K562 (cell line): ENCODE measurements around the gene DPEP1. TPM values are rescaled to one million over a fixed set of nuclear protein-coding genes. Genes with fewer than 3 reads are reported as not detected.

Experiments used
- COPS2 ChIP-seq: fragments of 450-650 bp; conservative IDR thresholded peaks from 2 replicates; pipeline ENCODE4 v1.6.1; 2016; ENCODE audit warnings: mild to moderate bottlenecking, moderate library complexity
- GTF3C2 ChIP-seq: IDR thresholded peaks from 3 replicates; pipeline ENCODE4 v1.6.1; 2011; ENCODE audit warnings: borderline replicate concordance, mild to moderate bottlenecking, moderate library complexity; ENCODE audit not compliant: insufficient read length; ENCODE audit errors: extremely low read depth
- HDAC2 ChIP-seq: fragments of 450-650 bp; IDR thresholded peaks from 2 replicates; pipeline ENCODE4 v1.6.1; 2016; ENCODE audit warnings: mild to moderate bottlenecking
- HNRNPLL ChIP-seq: fragments of 200-400 bp; formaldehyde crosslinking; IDR thresholded peaks from 2 replicates; pipeline ENCODE4 v1.6.1; 2017; ENCODE audit warnings: low read length, low read depth, mild to moderate bottlenecking; ENCODE audit not compliant: poor library complexity, severe bottlenecking
- KDM5B ChIP-seq: fragments of 200-600 bp; sonication (generic); IDR thresholded peaks from 2 replicates; pipeline ENCODE4 v1.6.1; 2012; ENCODE audit warnings: low read depth, mild to moderate bottlenecking, moderate library complexity, low read length, control low read depth, inconsistent platforms; ENCODE audit not compliant: insufficient replicate concordance
- MEF2D ChIP-seq: conservative IDR thresholded peaks from 2 replicates; pipeline ENCODE4 v1.6.1; 2016; ENCODE audit warnings: low read depth, missing genetic modification characterization, missing compliant biosample characterization
- NFE2L1 ChIP-seq: fragments of 450-650 bp; IDR thresholded peaks from 2 replicates; pipeline ENCODE4 v1.6.1; 2016; ENCODE audit warnings: missing genetic modification characterization, low read depth, mild to moderate bottlenecking, missing compliant biosample characterization, moderate library complexity, borderline replicate concordance
- PHB2 ChIP-seq: fragments of 450-650 bp; IDR thresholded peaks from 2 replicates; pipeline ENCODE4 v1.6.1; 2017; ENCODE audit warnings: low read depth
- POLR2G ChIP-seq: fragments of 200-400 bp; formaldehyde crosslinking; IDR thresholded peaks from 2 replicates; pipeline ENCODE4 v1.6.1; 2017; ENCODE audit warnings: low read depth, mild to moderate bottlenecking, antibody characterized with exemption, low read length, moderate library complexity
- POLR3A ChIP-seq: IDR thresholded peaks from 2 replicates; pipeline ENCODE4 v1.6.1; 2011; ENCODE audit warnings: borderline replicate concordance, mild to moderate bottlenecking, moderate library complexity; ENCODE audit not compliant: insufficient read length, insufficient read depth; ENCODE audit errors: extremely low read depth
- PRDM10 ChIP-seq: fragments of 450-650 bp; IDR thresholded peaks from 2 replicates; pipeline ENCODE4 v1.6.1; 2018; ENCODE audit not compliant: partially characterized antibody
- TAF9B ChIP-seq: fragments of 450-650 bp; IDR thresholded peaks from 2 replicates; pipeline ENCODE4 v1.6.1; 2018; ENCODE audit warnings: mild to moderate bottlenecking; ENCODE audit not compliant: partially characterized antibody
- TFE3 ChIP-seq: fragments of 450-650 bp; formaldehyde crosslinking; IDR thresholded peaks from 2 replicates; pipeline ENCODE4 v1.4.0; 2020; ENCODE audit warnings: mild to moderate bottlenecking, mixed read lengths
- XRCC3 ChIP-seq: fragments of 450-650 bp; IDR thresholded peaks from 2 replicates; pipeline ENCODE4 v1.6.1; 2017; ENCODE audit warnings: mild to moderate bottlenecking, moderate library complexity
- ZNF133 ChIP-seq: fragments of 250-450 bp; sonication (Bioruptor Pico); IDR thresholded peaks from 2 replicates; pipeline ENCODE4 v1.4.0; 2020; ENCODE audit warnings: mild to moderate bottlenecking
- polyA plus RNA-seq, 8 experiments: library from polyadenylated mRNA; depleted of rRNA in 4 of 8; stranded (reverse) in 5 of 8; unstranded in 3 of 8; fragments of >200 nt; fragmentation: Nextera tagmentation in 2 of 8; fragmentation: Illumina TruSeq in 1 of 8; extraction: Ambion mirVana in 2 of 8; extraction: Trizol in 1 of 8; gene quantifications; 2 replicates each; pipeline versions ENCODE4 v1.2.1 to v1.2.3, GENCODE V29; 2011 to 2014; ENCODE audit warnings: inconsistent platforms in 1 of 8, missing spikeins in 1 of 8
- total RNA-seq, 7 experiments: library from RNA; depleted of rRNA in 6 of 7; stranded (reverse); fragments of >200 nt in 6 of 7; fragmentation: Illumina TruSeq in 2 of 7; extraction: Trizol in 2 of 7; gene quantifications; 2 replicates each; pipeline versions ENCODE4 v1.2.1 to v1.2.3, GENCODE V29; 2011 to 2021; ENCODE audit warnings: low replicate concordance in 1 of 7
- TF ChIP-seq, protein P1 (sequence below): fragments of 450-650 bp; IDR thresholded peaks from 2 replicates; pipeline ENCODE4 v1.7.1; 2018; ENCODE audit warnings: mild to moderate bottlenecking, low read depth; ENCODE audit not compliant: partially characterized antibody

Gene DPEP1
- total and polyA plus RNA-seq, 9 of the 15 experiments (the other 6 are each of a cell fraction or from before 2014, with no cell fraction given) = 0.14 to 0.31 (median 0.20) TPM; not detected in 6

GRCh38 chr16:89686520-89687091 is 73.2 kb downstream of the DPEP1 start, which contains the start of gene CDK10 (continued):
- TF ChIP-seq TFE3 (CRISPR knock-in tag) = no peak
- TF ChIP-seq PRDM10 = no peak
- TF ChIP-seq HNRNPLL = no peak
- TF ChIP-seq GTF3C2 = no peak
- TF ChIP-seq HDAC2 = 0 out of 2 replicates have a peak, but pooled peaks have one; percentile 73
- TF ChIP-seq ZNF133 = no peak
- no peak for TF ChIP-seq PHB2
- no peak for TF ChIP-seq NFE2L1
- TF ChIP-seq, protein P1, sequence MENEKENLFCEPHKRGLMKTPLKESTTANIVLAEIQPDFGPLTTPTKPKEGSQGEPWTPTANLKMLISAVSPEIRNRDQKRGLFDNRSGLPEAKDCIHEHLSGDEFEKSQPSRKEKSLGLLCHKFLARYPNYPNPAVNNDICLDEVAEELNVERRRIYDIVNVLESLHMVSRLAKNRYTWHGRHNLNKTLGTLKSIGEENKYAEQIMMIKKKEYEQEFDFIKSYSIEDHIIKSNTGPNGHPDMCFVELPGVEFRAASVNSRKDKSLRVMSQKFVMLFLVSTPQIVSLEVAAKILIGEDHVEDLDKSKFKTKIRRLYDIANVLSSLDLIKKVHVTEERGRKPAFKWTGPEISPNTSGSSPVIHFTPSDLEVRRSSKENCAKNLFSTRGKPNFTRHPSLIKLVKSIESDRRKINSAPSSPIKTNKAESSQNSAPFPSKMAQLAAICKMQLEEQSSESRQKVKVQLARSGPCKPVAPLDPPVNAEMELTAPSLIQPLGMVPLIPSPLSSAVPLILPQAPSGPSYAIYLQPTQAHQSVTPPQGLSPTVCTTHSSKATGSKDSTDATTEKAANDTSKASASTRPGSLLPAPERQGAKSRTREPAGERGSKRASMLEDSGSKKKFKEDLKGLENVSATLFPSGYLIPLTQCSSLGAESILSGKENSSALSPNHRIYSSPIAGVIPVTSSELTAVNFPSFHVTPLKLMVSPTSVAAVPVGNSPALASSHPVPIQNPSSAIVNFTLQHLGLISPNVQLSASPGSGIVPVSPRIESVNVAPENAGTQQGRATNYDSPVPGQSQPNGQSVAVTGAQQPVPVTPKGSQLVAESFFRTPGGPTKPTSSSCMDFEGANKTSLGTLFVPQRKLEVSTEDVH = no peak
- TF ChIP-seq TAF9B = no peak
- no peak for TF ChIP-seq POLR3A
- no peak for TF ChIP-seq MEF2D (tag)
- peak; percentile 90 for TF ChIP-seq POLR2G
- TF ChIP-seq KDM5B = peak; percentile 92
- no peak for TF ChIP-seq COPS2
- TF ChIP-seq XRCC3 = no peak
